Osteoblast (primary cell): ENCODE data around the gene SLC39A2. TPM values are rescaled to one million over a fixed set of nuclear protein-coding genes. Genes with fewer than 3 reads are reported as not detected.

ENCODE experiments used
- DNase-seq: peaks from one replicate; pipeline ENCODE4 v3.0.0; 2011; ENCODE audit warnings: low spot score, mixed read lengths; ENCODE audit not compliant: insufficient read length; ENCODE audit errors: missing footprints
- H2AFZ ChIP-seq: 2 replicates; pipeline ENCODE4 v1.6.0; 2011; ENCODE audit warnings: mild to moderate bottlenecking, low read length
- H3K27ac ChIP-seq: 2 replicates; pipeline ENCODE4 v1.5.1; 2011; ENCODE audit warnings: mild to moderate bottlenecking, low read depth, low read length, moderate library complexity
- H3K27me3 ChIP-seq: 2 replicates; pipeline ENCODE4 v1.6.0; 2012; ENCODE audit warnings: mild to moderate bottlenecking, control low read depth, inconsistent platforms, low read length, moderate library complexity; ENCODE audit not compliant: insufficient read depth
- H3K36me3 ChIP-seq: 2 replicates; pipeline ENCODE4 v1.5.1; 2011; ENCODE audit warnings: mild to moderate bottlenecking, low read length, control low read depth, moderate library complexity; ENCODE audit not compliant: insufficient read depth
- H3K4me1 ChIP-seq: 2 replicates; pipeline ENCODE4 v1.5.1; 2011; ENCODE audit warnings: mild to moderate bottlenecking, low read length, control low read depth, moderate library complexity; ENCODE audit not compliant: insufficient read depth
- H3K4me2 ChIP-seq: 2 replicates; pipeline ENCODE4 v1.6.0; 2011; ENCODE audit warnings: mild to moderate bottlenecking, low read length; ENCODE audit not compliant: insufficient read depth
- H3K4me3 ChIP-seq: fragments of 200-600 bp; sonication (generic); 3 replicates; pipeline ENCODE4 v1.5.1; 2012; ENCODE audit warnings: mild to moderate bottlenecking, low read length, inconsistent platforms; ENCODE audit not compliant: insufficient read depth
- H3K79me2 ChIP-seq: 2 replicates; pipeline ENCODE4 v1.6.0; 2012; ENCODE audit warnings: mild to moderate bottlenecking, low read length, control low read depth, inconsistent platforms; ENCODE audit not compliant: insufficient read depth
- H3K9me3 ChIP-seq: 2 replicates; pipeline ENCODE4 v1.5.1; 2011; ENCODE audit warnings: low read depth, low read length, control low read depth
- H4K20me1 ChIP-seq: 2 replicates; pipeline ENCODE4 v1.6.0; 2012; ENCODE audit warnings: mild to moderate bottlenecking, low read length, control low read depth; ENCODE audit not compliant: insufficient read depth
- total RNA-seq: library from RNA; depleted of rRNA; stranded (reverse); fragments of >200 nt; gene quantifications from 2 replicates; pipeline ENCODE4 v1.2.3, GENCODE V29; 2012
- TF ChIP-seq, protein P1 (sequence below): IDR thresholded peaks from 2 replicates; pipeline ENCODE4 v1.5.1; 2011; ENCODE audit warnings: mild to moderate bottlenecking, low read depth, low read length, moderate library complexity; ENCODE audit errors: extremely low read depth

Gene SLC39A2
- total RNA-seq, 1 donor, result 0.72 TPM

- Histone ChIP-seq H3K27ac (no peak overlapping the region), H3K4me1 (no peaks in the 10 kb centered on the region), H3K36me3 (no peaks in the 10 kb centered on the region), H3K4me3 (no peak overlapping the region), H4K20me1 (no peaks in the 10 kb centered on the region), H3K4me2 (no peak overlapping the region), H3K9me3 (no peaks in the 10 kb centered on the region), H3K79me2 (no peaks in the 10 kb centered on the region), H2AFZ (no peak overlapping the region), H3K27me3 (peaks cover 66% of the 10 kb centered on the region)
- peak; percentile 51 for DNase-seq
- TF ChIP-seq, protein P1, sequence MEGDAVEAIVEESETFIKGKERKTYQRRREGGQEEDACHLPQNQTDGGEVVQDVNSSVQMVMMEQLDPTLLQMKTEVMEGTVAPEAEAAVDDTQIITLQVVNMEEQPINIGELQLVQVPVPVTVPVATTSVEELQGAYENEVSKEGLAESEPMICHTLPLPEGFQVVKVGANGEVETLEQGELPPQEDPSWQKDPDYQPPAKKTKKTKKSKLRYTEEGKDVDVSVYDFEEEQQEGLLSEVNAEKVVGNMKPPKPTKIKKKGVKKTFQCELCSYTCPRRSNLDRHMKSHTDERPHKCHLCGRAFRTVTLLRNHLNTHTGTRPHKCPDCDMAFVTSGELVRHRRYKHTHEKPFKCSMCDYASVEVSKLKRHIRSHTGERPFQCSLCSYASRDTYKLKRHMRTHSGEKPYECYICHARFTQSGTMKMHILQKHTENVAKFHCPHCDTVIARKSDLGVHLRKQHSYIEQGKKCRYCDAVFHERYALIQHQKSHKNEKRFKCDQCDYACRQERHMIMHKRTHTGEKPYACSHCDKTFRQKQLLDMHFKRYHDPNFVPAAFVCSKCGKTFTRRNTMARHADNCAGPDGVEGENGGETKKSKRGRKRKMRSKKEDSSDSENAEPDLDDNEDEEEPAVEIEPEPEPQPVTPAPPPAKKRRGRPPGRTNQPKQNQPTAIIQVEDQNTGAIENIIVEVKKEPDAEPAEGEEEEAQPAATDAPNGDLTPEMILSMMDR, result no peak
Measured at GRCh38 chr14:21023174-21023573, 24.1 kb downstream of the SLC39A2 start.

DNA sequence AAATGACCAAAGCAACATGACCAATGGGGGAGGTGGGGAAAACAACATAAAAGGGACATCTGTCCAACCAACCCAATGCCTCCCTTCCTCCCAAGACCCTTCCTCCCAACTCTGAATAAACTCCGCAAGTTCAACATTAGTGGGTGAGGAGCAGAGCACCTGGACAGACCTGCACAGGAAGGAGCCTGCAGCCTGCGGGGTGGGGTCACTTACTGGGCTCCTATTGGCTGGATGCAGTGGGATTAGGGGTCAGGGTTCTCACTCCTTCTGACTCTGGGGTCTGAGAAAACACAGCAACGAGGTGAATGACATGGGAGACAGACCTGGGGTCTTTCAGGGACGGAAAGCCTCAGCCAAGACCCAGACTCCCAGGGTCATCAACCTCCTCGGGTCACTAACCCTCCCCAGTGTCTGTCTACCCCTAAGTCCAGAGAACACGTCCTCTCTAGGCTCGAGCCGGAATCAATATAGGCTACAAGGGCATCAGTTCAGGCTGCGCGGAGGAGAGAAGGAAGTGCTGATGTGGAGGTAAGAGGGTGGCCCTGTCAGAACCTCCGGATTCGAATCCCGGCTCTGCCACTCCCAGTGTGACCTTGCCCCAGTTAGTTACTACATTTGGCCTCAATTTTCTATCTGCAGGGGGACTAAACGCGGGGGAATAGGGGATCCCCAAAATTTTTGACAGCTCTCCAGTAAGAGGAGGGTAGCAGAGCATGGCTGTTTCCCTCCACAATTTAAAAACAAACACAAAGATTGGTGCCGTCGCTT, 24.9 kb downstream of the SLC39A2 start:
- Histone ChIP-seq H4K20me1 (no peaks in the 10 kb centered on the region), H3K9me3 (no peaks in the 10 kb centered on the region), H2AFZ (no peak overlapping the region), H3K4me2 (no peak overlapping the region), H3K79me2 (no peaks in the 10 kb centered on the region), H3K36me3 (no peaks in the 10 kb centered on the region), H3K4me1 (no peaks in the 10 kb centered on the region), H3K4me3 (no peak overlapping the region), H3K27ac (no peak overlapping the region), H3K27me3 (peaks cover 66% of the 10 kb centered on the region)
- DNase-seq, result peak; percentile 79
- TF ChIP-seq, protein P1, result no peak

- TF ChIP-seq, protein P1, result no peak
- H3K4me2 ChIP-seq, result peak within 1 kb of the TSS; percentile 45
- no peaks in the 10 kb centered on the region for H3K4me1 ChIP-seq
- no peaks in the 10 kb centered on the region for H3K79me2 ChIP-seq
- H4K20me1 ChIP-seq, result no peaks in the 10 kb centered on the region
- H3K36me3 ChIP-seq, result no peaks in the 10 kb centered on the region
- H2AFZ ChIP-seq, result no peak within 1 kb of the TSS
- H3K4me3 ChIP-seq, result peak within 1 kb of the TSS; percentile 30
- H3K27ac ChIP-seq, result no peak within 1 kb of the TSS
- peak; percentile 81 for DNase-seq
- H3K27me3 ChIP-seq, result peaks cover 66% of the 10 kb centered on the region
- H3K9me3 ChIP-seq, result no peaks in the 10 kb centered on the region
Measured at GRCh38 chr14:21024585-21025370, 25.7 kb downstream of the SLC39A2 start, which contains the start of gene NDRG2. NDRG2 (minus strand) TSS chr14:21025061; CDS start chr14:21023315, 1,746 bp downstream.
